Measurements from ENCODE around the gene CALM3. TPM values are rescaled to one million over a fixed set of nuclear protein-coding genes. Genes with fewer than 3 reads are reported as not detected.

Gene CALM3
- total RNA-seq, 1 experiment from 2014 or later = 343 TPM

GRCh38 chr19:46640656-46641055 is 39.5 kb downstream of the CALM3 start:
- no peak for DNase-seq
- no peak overlapping the region for H3K18ac ChIP-seq (ENCODE audit: insufficient read length, low read depth, low read length)
- no peak overlapping the region for H2BK120ac ChIP-seq (ENCODE audit: low read depth, low read length, poor library complexity, severe bottlenecking)
- H4K8ac ChIP-seq (replicated peaks; ENCODE audit: insufficient read length, low read depth, low read length) = no peak overlapping the region
- Mint-ChIP-seq H3K27me3 (ENCODE audit: low read depth) (peaks cover 57% of the 10 kb centered on the region), H3K9me3 (no peaks in the 10 kb centered on the region), H3K27ac (no peak overlapping the region), H3K4me3 (peak overlapping the region in 1 of 2 experiments; percentile 35; a peak in 2 of 5 replicates), H3K4me1 (peaks cover 2 to 14% of the 10 kb centered on the region in 2 experiments), H3K36me3 (ENCODE audit: insufficient read depth in 1 of 3, low read depth in 3 of 3) (no peaks in the 10 kb centered on the region)
- no CpG with 5 or more reads among the region's 2 CpGs for WGBS (ENCODE audit: extremely low coverage, insufficient read length, low lambda C conversion rate)
- H3K27me3 ChIP-seq (ENCODE audit: insufficient read depth, low read length) = peaks cover 13% of the 10 kb centered on the region; the same call in 1 of the 2 replicates
- peaks cover 10% of the 10 kb centered on the region for H3K23me2 ChIP-seq (ENCODE audit: insufficient read length, low read depth, low read length, poor library complexity, severe bottlenecking)
- no peak overlapping the region for H2AK5ac ChIP-seq (ENCODE audit: insufficient read length, low read length)
- no peak overlapping the region for H2BK5ac ChIP-seq (ENCODE audit: insufficient read length, low read length)
- H4K91ac ChIP-seq (ENCODE audit: insufficient read length, low read depth, low read length) = no peak overlapping the region
- no peak overlapping the region for H3K4me2 ChIP-seq (ENCODE audit: insufficient read depth, insufficient read length, low read length)
- H3K79me1 ChIP-seq (ENCODE audit: insufficient read depth, low read depth, low read length, poor library complexity, severe bottlenecking) = no peaks in the 10 kb centered on the region
- no peaks in the 10 kb centered on the region for H4K20me1 ChIP-seq (ENCODE audit: control insufficient read depth, insufficient read depth, insufficient read length)
- H3K4me1 ChIP-seq (ENCODE audit: insufficient read depth, low read length) = no peaks in the 10 kb centered on the region
- no peak overlapping the region for H2BK20ac ChIP-seq (ENCODE audit: low read depth, low read length, poor library complexity, severe bottlenecking)
- no peak overlapping the region for H3K23ac ChIP-seq (ENCODE audit: insufficient read length, low read depth, low read length)
- no peak overlapping the region for H3T11ph ChIP-seq (ENCODE audit: low read length)
- H3K4ac ChIP-seq (ENCODE audit: low read depth, low read length) = no peak overlapping the region
- no peaks in the 10 kb centered on the region for H3K9me3 ChIP-seq (ENCODE audit: control insufficient read depth, low read depth, low read length)
- H3K9ac ChIP-seq (ENCODE audit: extremely low read depth, insufficient read length, low read length) = no peak overlapping the region
- no peak for TF ChIP-seq CTCF (conservative IDR thresholded peaks at IDR 0.05)
- no peak overlapping the region for H2BK15ac ChIP-seq (ENCODE audit: low read depth, low read length)
- no peak overlapping the region for H2AFZ ChIP-seq (ENCODE audit: low read length)
- H3K79me2 ChIP-seq (ENCODE audit: insufficient read depth, low read length) = no peaks in the 10 kb centered on the region
- no peak overlapping the region for H2BK12ac ChIP-seq (ENCODE audit: insufficient read length, low read depth, low read length)
- H3K56ac ChIP-seq (ENCODE audit: insufficient read length, low read depth, low read length) = no peak overlapping the region
- no peak overlapping the region for H3K14ac ChIP-seq (ENCODE audit: insufficient read depth, low read length)
- no peak overlapping the region for H3K27ac ChIP-seq (ENCODE audit: insufficient read length, low read depth, low read length)
- no peak overlapping the region for H4K5ac ChIP-seq (ENCODE audit: insufficient read length, low read depth, low read length)

All from H9 (cell line).